SH-SY5Y (cell line): Measurements from ENCODE around the gene SYNC.

Experiments used
- GATA2 ChIP-seq: IDR thresholded peaks from 2 replicates; pipeline ENCODE4 v1.6.1; 2011; ENCODE audit warnings: mild to moderate bottlenecking, low read depth, low read length
- GATA3 ChIP-seq: IDR thresholded peaks from 2 replicates; pipeline ENCODE4 v1.6.1; 2011; ENCODE audit warnings: low read depth, mild to moderate bottlenecking, low read length, moderate library complexity

DNA sequence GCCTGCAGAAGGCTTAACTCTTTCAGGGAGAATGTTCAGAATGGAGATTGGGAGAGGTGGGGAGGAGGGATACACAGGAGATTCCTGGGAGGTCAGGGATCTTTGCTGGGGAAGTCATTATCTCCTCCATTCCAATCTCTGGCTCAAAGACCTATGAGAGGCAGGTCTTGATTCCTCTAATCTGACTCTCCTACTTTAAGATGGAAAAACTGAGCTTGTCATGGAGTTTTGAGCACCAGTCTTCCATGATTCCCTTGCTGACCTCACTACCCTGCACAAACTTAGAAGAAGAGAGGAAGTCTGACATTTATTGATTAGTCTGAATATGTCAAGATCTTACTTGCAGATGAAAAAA is 41.5 kb upstream of the SYNC start:
- TF ChIP-seq GATA3 = no peak
- TF ChIP-seq GATA2 = no peak
